NCI-H1048 (cell line): ENCODE measurements around the gene MACF1.

Source experiments
- DNase-seq: peaks from one replicate; lab custom pipeline; 2025; lab: John Stamatoyannopoulos, UW

Gene MACF1

DNA sequence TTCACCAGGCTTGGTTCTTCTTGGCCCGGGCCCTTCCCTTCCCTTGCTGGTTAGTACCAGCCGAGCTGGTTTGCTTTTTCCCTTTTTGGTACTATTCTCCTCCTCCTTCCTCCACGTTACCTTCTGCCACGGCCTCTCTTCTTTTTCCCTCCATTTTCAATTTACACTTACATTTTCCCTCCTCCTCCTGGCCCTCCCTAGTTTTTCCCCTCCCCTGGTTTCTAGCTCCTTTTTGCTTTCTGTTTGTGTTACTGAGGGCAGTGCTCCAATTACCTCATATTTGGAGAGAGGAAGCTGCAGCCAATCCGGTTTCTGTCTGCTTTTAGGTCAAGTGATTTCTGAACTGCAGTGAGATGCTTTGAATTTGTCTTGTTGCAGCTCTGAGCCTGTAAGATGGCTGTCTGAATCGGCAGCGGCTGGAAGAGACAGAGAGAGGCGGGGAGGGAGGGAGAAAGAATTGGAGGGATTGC, 63.7 kb downstream of the MACF1 start:
- DNase-seq, result no peak

DNA sequence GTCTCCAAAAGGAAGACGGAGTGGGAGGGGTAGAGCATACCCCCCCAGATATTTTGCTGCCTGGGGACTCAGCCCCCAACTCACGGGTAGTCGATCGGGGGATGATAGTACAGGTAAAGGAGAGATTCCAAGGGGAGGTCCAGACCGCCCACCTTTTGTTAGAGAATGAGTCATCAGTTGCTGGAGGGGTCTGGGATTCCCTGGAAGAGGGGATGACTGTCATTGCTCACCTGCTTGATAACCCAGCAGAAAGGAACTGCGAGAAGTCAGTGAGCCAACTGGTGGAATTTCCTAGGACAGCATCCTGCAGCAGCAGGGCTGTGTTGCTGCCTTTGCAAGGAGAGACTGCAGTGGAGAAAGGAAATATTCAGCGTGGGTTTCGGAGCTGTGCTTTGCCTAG, 64.4 kb downstream of the MACF1 start:
- DNase-seq, result no peak

DNA sequence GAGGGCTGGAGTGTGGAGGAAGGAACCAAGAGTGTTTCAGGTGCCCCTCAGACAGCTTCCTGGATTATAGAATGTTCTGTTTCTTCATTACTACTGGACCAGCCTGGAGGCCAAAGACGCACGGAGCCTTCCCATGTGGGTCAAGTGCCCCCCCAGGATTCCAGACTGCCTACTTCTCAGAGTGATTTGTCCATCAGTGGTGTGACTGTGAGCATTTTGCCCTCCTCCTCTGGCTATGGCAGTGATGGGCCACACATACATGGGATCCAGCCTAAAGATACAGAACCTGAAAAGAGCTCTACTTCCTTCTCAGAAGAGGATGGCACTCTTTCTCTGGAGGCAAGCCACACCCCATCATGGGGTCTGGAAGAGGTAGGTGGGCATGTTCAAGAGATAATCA, 64.9 kb downstream of the MACF1 start:
- no peak for DNase-seq

- DNase-seq, result no peak
These were observed 65.4 kb downstream of the MACF1 start for GRCh38 chr1:39269791-39270342.

DNA sequence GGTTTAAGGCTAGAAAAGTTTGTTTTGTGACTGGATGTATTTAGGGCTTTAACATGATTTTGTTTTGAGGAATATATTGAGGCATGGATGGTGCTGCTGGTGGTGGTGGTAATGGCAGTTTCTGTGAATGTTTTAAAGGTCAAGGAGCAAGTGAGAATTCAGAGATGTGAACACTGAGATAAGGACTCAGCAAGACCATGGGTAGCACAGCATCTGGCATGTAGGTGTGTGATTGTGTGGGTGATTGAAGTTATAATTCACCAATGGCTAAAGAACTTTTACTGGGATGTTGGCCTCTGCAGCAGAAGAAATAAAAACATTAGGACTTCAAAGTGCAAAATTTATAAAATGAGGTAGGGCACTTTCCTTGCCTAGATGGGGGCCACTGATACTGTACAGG, 65.9 kb downstream of the MACF1 start:
- no peak for DNase-seq

GRCh38 chr1:39272027-39272797, 67.7 kb downstream of the MACF1 start:
- DNase-seq, result no peak

DNA sequence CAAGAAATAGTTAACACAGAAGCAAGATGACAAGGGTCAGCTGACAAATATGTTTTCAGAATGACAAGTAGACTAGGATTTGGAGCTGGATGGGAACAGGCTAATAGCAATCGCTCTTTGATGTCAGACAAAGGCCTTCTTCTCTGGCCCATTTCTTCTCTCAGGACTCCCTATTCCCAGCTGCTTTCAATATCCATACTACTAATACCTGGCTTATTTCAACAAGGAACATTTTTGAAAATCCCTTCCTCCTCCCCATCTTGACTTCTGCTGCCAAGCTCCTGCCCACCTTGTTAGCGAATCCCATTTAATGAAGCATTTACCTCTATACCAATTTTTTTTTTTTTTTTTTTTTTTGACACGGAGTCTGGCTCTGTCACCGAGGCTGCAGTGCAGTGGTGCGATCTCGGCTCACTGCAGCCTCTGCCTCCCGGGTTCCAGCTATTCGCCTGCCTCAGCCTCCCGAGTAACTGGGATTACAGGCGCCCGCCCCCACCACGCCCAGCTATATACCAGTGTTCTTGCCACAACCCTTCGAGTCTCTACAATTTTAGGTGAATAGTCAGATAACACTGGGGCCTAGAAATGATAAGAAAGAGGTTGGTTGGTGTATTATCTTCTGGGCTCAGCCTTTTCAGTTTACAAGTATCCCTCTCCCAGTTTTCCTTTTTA, 68.4 kb downstream of the MACF1 start:
- DNase-seq, result no peak

DNA sequence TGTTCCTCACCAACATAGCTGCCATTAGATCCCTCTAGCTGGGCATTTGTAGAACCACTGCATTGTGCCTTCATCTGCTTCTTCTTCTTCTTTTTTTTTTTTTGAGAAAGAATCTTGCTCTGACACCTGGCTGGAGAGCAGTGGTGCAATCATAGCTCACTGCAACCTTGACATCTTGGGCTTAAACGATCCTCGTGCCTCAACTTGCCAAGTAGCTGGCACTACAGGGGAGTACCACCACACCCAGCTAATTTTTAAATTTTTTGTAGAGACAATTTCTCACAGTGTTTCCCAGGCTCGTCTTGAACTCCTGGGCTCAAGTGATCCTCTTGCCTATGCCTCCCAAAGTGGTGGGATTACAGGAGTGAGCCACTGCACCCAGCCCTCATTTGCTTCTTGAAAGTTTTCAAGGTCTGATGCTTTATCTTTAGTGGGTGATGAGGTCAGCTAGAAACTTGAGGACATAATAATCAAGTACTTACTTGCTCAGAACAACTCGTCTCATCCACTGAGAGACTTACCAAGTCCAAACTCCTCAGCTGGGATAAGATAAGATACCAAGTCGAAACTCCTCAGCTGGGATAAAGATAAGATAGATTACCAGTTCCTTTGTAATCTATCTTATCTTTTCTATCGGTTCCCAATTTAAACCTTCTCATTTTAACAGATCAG, 71.5 kb downstream of the MACF1 start:
- DNase-seq, result no peak

DNA sequence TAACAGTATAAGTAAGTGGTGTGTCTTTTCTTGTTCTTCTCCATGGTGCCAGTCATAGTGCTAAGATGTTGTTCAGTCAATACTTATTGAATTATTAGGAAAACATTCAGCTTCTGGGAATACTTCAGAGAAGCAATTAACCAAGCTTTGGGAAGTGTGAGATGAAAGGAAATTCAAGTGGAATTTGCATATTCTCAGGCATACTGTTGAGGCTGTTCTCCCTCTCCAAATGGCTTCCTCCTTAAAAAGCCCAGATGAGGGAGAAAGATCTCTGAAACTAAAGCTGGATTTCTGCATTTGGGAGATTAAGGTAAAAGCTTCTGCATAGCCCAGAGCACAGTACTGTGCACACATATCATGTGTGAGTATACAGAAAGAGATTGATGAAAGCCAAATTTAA, 73.4 kb downstream of the MACF1 start:
- no peak for DNase-seq

- DNase-seq, result no peak
These were observed 78.2 kb downstream of the MACF1 start for GRCh38 chr1:39282537-39283216.

GRCh38 chr1:39283858-39284257, 79.4 kb downstream of the MACF1 start:
- no peak for DNase-seq

DNA sequence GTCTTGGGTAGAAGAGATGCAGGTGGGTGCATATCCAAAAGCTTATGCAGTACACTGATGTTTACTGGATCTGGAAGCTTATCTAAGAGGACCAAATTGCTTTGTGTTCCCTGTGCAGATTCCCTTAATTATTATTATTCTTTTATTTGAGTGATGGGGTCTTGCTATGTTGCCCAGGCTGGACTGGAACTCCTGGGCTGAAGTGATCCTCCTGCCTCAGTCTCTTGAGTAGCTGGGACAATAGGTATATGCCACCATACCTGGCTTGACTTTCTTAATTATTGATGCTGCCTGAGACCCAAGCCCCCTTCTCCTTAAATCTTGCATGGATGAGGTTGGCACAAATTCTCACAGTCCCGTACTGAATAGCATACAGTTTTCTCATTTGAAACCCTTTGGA, 83.0 kb downstream of the MACF1 start:
- DNase-seq, result no peak

GRCh38 chr1:39288735-39289465, 84.4 kb downstream of the MACF1 start:
- no peak for DNase-seq

GRCh38 chr1:39292401-39292800, 87.9 kb downstream of the MACF1 start:
- no peak for DNase-seq

DNA sequence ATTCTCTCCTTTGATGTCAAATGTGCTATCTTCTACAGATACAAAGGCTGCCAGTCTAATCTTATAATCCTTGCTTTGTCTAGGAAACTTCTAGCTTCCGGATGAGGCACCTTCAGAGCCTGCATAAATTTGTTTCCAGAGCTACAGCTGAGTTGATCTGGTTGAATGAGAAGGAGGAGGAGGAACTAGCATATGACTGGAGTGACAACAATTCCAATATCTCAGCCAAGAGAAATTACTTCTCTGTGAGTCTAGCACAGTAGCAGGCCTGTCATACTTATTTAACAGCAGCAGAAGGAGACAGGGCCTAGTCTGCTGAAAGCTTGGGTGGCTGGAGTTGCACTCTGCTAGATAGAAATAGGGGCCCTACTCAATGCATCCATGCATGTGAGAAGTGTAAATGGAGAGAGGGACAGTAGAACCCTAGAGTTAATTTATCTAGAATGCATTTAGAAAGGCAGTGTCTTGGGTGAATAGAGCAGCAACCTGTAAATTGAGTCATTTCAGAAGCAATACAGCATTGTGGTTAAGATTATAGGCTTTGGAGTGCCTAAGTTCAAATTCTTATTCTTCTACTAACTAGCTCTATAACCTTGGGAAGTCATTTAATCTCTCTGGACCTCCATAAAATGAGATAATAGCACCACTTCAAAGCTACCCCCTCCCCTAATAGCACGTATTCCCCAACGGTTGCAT, 89.0 kb downstream of the MACF1 start:
- DNase-seq, result no peak

- no peak for DNase-seq
These were observed 90.0 kb downstream of the MACF1 start for GRCh38 chr1:39294531-39294930.

- DNase-seq, result no peak
These were observed 91.4 kb downstream of the MACF1 start for GRCh38 chr1:39295901-39296300.

- no peak for DNase-seq
These were observed 93.1 kb downstream of the MACF1 start for GRCh38 chr1:39297551-39297950.

- no peak for DNase-seq
These were observed 97.1 kb downstream of the MACF1 start for GRCh38 chr1:39301606-39302005.

DNA sequence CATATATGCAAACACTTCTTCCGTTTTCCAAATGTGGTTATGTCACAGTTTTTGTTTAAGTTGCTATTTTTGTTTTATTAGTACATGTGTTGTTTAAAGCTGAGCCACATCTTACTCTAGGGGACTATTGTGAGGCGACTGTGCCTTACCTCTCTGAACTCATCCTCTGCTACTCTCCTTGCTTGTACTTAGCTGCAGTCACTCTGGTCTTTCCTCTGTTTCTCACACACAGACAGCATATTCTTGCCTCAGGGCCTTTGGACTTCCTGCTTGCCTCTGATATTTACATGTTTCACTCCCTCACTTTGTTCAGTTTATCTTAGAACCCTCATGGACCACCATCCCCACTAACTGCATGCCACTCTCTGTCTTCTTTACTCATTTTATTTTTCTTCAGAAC, 101.1 kb downstream of the MACF1 start:
- no peak for DNase-seq

DNA sequence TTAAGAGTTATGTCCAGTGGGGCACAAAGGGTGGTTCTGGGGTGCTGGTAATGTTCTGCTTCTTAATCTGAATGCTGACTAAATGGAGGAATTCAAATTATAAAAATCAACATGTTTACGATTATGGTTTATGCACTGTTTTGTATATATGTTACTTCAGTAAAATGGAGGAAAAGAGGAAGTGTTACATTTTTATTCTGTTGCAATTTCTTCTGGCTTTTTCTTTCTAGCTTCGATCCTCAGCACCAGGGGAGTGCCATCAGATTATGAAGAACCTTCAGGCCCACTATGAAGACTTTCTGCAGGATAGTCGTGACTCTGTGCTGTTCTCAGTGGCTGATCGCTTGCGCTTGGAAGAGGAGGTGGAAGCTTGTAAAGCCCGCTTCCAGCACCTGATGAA, 105.5 kb downstream of the MACF1 start:
- no peak for DNase-seq
